ENCODE results near the gene C16orf54. TPM values are rescaled to one million over a fixed set of nuclear protein-coding genes. Genes with fewer than 3 reads are reported as not detected.

The C16orf54 gene
- total and polyA plus RNA-seq, 10 of the 15 experiments (the other 5 are each of a cell fraction or from before 2014, with no cell fraction given), result 2.1 to 13.3 (median 5.4) TPM

DNA sequence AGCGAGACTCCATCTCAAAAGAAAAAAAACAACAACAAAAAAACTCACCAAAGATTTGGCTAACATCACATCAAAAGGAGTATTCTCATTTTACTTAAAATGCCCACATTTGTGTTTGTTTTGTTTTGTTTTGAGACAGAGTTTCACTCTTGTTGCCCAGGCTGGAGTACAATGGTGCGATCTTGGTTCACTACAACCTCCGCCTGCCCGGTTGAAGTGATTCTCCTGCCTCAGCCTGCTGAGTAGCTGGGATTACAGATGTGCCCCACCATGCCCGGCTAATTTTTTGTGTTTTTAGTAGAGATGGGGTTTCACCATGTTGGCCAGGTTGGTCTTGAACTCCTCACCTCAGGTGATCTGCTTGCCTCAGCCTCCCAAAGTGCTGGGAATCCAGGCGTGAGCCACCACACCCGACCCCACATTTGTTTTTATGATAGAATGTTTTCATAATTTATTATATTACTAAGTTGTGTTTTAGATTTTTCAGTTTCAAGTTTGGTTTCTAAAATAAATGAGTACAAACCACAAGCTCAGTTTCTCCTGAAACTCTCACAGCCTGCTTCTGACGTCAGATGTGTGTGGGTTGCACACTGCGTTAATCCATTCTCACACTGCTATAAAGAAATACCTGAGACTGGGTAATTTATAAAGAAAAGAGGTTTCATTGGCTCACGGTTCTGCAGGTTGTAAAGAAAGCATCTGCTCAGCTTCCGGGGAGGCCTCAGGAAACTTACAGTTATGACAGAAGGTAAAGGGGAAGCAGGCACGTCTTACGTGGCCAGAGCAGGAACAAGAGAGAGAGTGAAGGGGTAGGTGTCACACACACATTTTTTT lies 13.8 kb downstream of the C16orf54 start (continued):
- TF ChIP-seq ETV6 (conservative IDR thresholded peaks at IDR 0.05 in 1 of 2, IDR thresholded peaks at IDR 0.05 in 1 of 2; ENCODE audit: borderline replicate concordance in 1 of 2, low read depth in 1 of 2) (peak in 1 of 2 experiments; percentile 23; a peak in 1 of 4 replicates), SPI1 (IDR thresholded peaks at IDR 0.05; ENCODE audit: borderline replicate concordance, insufficient read depth, low read depth, low read length) (peak; percentile 27; the same call in 1 of the 2 replicates), RAD51 (IDR thresholded peaks at IDR 0.05) (0 out of 2 replicates have a peak, but pooled peaks have one; percentile 39), CBFB (IDR thresholded peaks at IDR 0.05; ENCODE audit: low read depth) (peak; percentile 79), FOXM1 (IDR thresholded peaks at IDR 0.05; ENCODE audit: low read depth, low read length) (peak; percentile 70; the same call in 1 of the 2 replicates), EP300 (IDR thresholded peaks at IDR 0.05; ENCODE audit: borderline replicate concordance in 1 of 2, control insufficient read depth in 1 of 2, low read depth in 2 of 2, low read length in 2 of 2) (peak in 1 of 2 experiments; percentile 46; a peak in 1 of 4 replicates), NBN (IDR thresholded peaks at IDR 0.05) (peak; percentile 48), IKZF2 (IDR thresholded peaks at IDR 0.05) (peak; percentile 54 to 57; a peak in 3 of 4 replicates), SMARCA5 (IDR thresholded peaks at IDR 0.05) (peak; percentile 71; the same call in 1 of the 2 replicates), CREM (IDR thresholded peaks at IDR 0.05; ENCODE audit: low read depth) (peak; percentile 91), DPF2 (IDR thresholded peaks at IDR 0.05) (peak; percentile 16; the same call in 1 of the 2 replicates), HDGF (IDR thresholded peaks at IDR 0.05) (0 out of 2 replicates have a peak, but pooled peaks have one; percentile 59), KLF5 (IDR thresholded peaks at IDR 0.05; ENCODE audit: partially characterized antibody) (peak; percentile 94), TCF3 (IDR thresholded peaks at IDR 0.05; ENCODE audit: borderline replicate concordance, insufficient read depth, low read depth, low read length) (0 out of 2 replicates have a peak, but pooled peaks have one; percentile 33), MEF2A (IDR thresholded peaks at IDR 0.05; ENCODE audit: insufficient read depth, low read depth, low read length) (peak; percentile 60; the same call in 1 of the 2 replicates), ATF7 (IDR thresholded peaks at IDR 0.05; ENCODE audit: low read depth) (peak; percentile 92), JUNB (IDR thresholded peaks at IDR 0.05) (peak; percentile 43), BHLHE40 (IDR thresholded peaks at IDR 0.05; ENCODE audit: borderline replicate concordance in 1 of 2, low read depth in 2 of 2, low read length in 1 of 2) (peak in 1 of 2 experiments; percentile 44; a peak in 1 of 4 replicates)
- TF ChIP-seq, protein P1, sequence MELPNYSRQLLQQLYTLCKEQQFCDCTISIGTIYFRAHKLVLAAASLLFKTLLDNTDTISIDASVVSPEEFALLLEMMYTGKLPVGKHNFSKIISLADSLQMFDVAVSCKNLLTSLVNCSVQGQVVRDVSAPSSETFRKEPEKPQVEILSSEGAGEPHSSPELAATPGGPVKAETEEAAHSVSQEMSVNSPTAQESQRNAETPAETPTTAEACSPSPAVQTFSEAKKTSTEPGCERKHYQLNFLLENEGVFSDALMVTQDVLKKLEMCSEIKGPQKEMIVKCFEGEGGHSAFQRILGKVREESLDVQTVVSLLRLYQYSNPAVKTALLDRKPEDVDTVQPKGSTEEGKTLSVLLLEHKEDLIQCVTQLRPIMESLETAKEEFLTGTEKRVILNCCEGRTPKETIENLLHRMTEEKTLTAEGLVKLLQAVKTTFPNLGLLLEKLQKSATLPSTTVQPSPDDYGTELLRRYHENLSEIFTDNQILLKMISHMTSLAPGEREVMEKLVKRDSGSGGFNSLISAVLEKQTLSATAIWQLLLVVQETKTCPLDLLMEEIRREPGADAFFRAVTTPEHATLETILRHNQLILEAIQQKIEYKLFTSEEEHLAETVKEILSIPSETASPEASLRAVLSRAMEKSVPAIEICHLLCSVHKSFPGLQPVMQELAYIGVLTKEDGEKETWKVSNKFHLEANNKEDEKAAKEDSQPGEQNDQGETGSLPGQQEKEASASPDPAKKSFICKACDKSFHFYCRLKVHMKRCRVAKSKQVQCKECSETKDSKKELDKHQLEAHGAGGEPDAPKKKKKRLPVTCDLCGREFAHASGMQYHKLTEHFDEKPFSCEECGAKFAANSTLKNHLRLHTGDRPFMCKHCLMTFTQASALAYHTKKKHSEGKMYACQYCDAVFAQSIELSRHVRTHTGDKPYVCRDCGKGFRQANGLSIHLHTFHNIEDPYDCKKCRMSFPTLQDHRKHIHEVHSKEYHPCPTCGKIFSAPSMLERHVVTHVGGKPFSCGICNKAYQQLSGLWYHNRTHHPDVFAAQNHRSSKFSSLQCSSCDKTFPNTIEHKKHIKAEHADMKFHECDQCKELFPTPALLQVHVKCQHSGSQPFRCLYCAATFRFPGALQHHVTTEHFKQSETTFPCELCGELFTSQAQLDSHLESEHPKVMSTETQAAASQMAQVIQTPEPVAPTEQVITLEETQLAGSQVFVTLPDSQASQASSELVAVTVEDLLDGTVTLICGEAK (IDR thresholded peaks at IDR 0.05; ENCODE audit: borderline replicate concordance), result peak; percentile 13; the same call in 1 of the 2 replicates
- TF ChIP-seq, protein P2, sequence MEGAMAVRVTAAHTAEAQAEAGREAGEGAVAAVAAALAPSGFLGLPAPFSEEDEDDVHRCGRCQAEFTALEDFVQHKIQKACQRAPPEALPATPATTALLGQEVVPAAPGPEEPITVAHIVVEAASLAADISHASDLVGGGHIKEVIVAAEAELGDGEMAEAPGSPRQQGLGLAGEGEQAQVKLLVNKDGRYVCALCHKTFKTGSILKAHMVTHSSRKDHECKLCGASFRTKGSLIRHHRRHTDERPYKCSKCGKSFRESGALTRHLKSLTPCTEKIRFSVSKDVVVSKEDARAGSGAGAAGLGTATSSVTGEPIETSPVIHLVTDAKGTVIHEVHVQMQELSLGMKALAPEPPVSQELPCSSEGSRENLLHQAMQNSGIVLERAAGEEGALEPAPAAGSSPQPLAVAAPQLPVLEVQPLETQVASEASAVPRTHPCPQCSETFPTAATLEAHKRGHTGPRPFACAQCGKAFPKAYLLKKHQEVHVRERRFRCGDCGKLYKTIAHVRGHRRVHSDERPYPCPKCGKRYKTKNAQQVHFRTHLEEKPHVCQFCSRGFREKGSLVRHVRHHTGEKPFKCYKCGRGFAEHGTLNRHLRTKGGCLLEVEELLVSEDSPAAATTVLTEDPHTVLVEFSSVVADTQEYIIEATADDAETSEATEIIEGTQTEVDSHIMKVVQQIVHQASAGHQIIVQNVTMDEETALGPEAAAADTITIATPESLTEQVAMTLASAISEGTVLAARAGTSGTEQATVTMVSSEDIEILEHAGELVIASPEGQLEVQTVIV (IDR thresholded peaks at IDR 0.05; ENCODE audit: borderline replicate concordance, partially characterized antibody), result peak; percentile 19
- TF ChIP-seq, protein P3, sequence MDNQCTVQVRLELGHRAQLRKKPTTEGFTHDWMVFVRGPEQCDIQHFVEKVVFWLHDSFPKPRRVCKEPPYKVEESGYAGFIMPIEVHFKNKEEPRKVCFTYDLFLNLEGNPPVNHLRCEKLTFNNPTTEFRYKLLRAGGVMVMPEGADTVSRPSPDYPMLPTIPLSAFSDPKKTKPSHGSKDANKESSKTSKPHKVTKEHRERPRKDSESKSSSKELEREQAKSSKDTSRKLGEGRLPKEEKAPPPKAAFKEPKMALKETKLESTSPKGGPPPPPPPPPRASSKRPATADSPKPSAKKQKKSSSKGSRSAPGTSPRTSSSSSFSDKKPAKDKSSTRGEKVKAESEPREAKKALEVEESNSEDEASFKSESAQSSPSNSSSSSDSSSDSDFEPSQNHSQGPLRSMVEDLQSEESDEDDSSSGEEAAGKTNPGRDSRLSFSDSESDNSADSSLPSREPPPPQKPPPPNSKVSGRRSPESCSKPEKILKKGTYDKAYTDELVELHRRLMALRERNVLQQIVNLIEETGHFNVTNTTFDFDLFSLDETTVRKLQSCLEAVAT (IDR thresholded peaks at IDR 0.05), result peak; percentile 49; the same call in 1 of the 2 replicates

Data from GM12878 (cell line).